Liver (tissue), 9 donors: ENCODE measurements around the gene BEAN1. TPM values are rescaled to one million over a fixed set of nuclear protein-coding genes. Genes with fewer than 3 reads are reported as not detected.

Experiments
- DNase-seq: peaks from one replicate; pipeline ENCODE4 v3.0.0-alpha.2; 2017; ENCODE audit warnings: low spot score
- H3K27ac ChIP-seq, 2 donors: one replicate each; pipeline ENCODE4 v1.7.0; 2013; ENCODE audit warnings: inconsistent platforms in 2 of 2, low read length in 2 of 2, control low read depth in 1 of 2, low read depth in 1 of 2, mild to moderate bottlenecking in 1 of 2
- H3K27me3 ChIP-seq, 4 donors: one replicate each; pipeline versions ENCODE4 v1.6.1 to v1.7.0; 2013; ENCODE audit warnings: low read length in 3 of 4, inconsistent platforms in 1 of 4, mild to moderate bottlenecking in 1 of 4, moderate library complexity in 1 of 4; ENCODE audit not compliant: control insufficient read depth in 4 of 4, insufficient read depth in 4 of 4
- H3K36me3 ChIP-seq, 4 donors: one replicate each; pipeline versions ENCODE4 v1.6.1 to v1.7.0; 2013; ENCODE audit warnings: low read length in 3 of 4, mild to moderate bottlenecking in 3 of 4, low read depth in 1 of 4, moderate library complexity in 1 of 4; ENCODE audit not compliant: control insufficient read depth in 4 of 4, insufficient read depth in 3 of 4
- H3K4me1 ChIP-seq, 4 donors: one replicate each; pipeline versions ENCODE4 v1.6.1 to v1.7.0; 2013; ENCODE audit warnings: low read length in 3 of 4, mild to moderate bottlenecking in 3 of 4, moderate library complexity in 1 of 4; ENCODE audit not compliant: control insufficient read depth in 4 of 4, insufficient read depth in 4 of 4
- H3K4me3 ChIP-seq, 3 donors: one replicate each; pipeline versions ENCODE4 v1.6.1 to v1.7.0; 2013; ENCODE audit warnings: low read length in 3 of 3, control low read depth in 1 of 3, low read depth in 1 of 3, mild to moderate bottlenecking in 1 of 3
- H3K9ac ChIP-seq, 2 donors: one replicate each; pipeline ENCODE4 v1.7.0; 2013; ENCODE audit warnings: low read length in 2 of 2, mild to moderate bottlenecking in 2 of 2, moderate library complexity in 2 of 2, control low read depth in 1 of 2, low read depth in 1 of 2
- H3K9me3 ChIP-seq, 4 donors: one replicate each; pipeline versions ENCODE4 v1.6.1 to v1.7.0; 2013; ENCODE audit warnings: low read length in 3 of 4; ENCODE audit not compliant: control insufficient read depth in 4 of 4
- CTCF ChIP-seq: fragments of 150-350 bp; IDR thresholded peaks from 2 replicates; pipeline ENCODE4 v1.5.1; 2017; ENCODE audit warnings: improper control_type of control experiment, low read depth, low read length; ENCODE audit not compliant: missing input control
- EGR1 ChIP-seq, 2 donors: IDR thresholded peaks; 2 replicates each; pipeline ENCODE4 v1.6.1; 2016 to 2018; ENCODE audit warnings: antibody characterized with exemption in 2 of 2, low read depth in 2 of 2
- FOXA1 ChIP-seq: IDR thresholded peaks from 2 replicates; pipeline ENCODE4 v1.6.1; 2016; ENCODE audit warnings: antibody characterized with exemption
- FOXA2 ChIP-seq: IDR thresholded peaks from 2 replicates; pipeline ENCODE4 v1.6.1; 2016; ENCODE audit warnings: antibody characterized with exemption
- GABPA ChIP-seq, 2 donors: IDR thresholded peaks in 1 of 2; conservative IDR thresholded peaks in 1 of 2; 2 replicates each; pipeline ENCODE4 v1.6.1; 2016; ENCODE audit warnings: antibody characterized with exemption in 2 of 2, mild to moderate bottlenecking in 1 of 2, moderate library complexity in 1 of 2
- HNF4A ChIP-seq, 2 donors: conservative IDR thresholded peaks; 2 replicates each; pipeline ENCODE4 v1.6.1; 2016; ENCODE audit warnings: antibody characterized with exemption in 2 of 2, mild to moderate bottlenecking in 2 of 2
- HNF4G ChIP-seq: IDR thresholded peaks from 2 replicates; pipeline ENCODE4 v1.6.1; 2016; ENCODE audit warnings: antibody characterized with exemption
- JUND ChIP-seq, 2 donors: IDR thresholded peaks; 2 replicates each; pipeline ENCODE4 v1.6.1; 2016; ENCODE audit warnings: antibody characterized with exemption in 2 of 2
- NR2F2 ChIP-seq: IDR thresholded peaks from 2 replicates; pipeline ENCODE4 v1.6.1; 2016; ENCODE audit warnings: antibody characterized with exemption
- RAD21 ChIP-seq, 2 donors: IDR thresholded peaks; 2 replicates each; pipeline ENCODE4 v1.6.1; 2016; ENCODE audit warnings: antibody characterized with exemption in 2 of 2, mild to moderate bottlenecking in 2 of 2
- REST ChIP-seq: IDR thresholded peaks from 2 replicates; pipeline ENCODE4 v1.6.1; 2016; ENCODE audit warnings: antibody characterized with exemption, mild to moderate bottlenecking
- RXRA ChIP-seq, 2 donors: IDR thresholded peaks; 2 replicates each; pipeline ENCODE4 v1.6.1; 2017 to 2018; ENCODE audit warnings: antibody characterized with exemption in 2 of 2, mild to moderate bottlenecking in 1 of 2
- SP1 ChIP-seq: IDR thresholded peaks from 2 replicates; pipeline ENCODE4 v1.6.1; 2018; ENCODE audit warnings: antibody characterized with exemption, mild to moderate bottlenecking
- TAF1 ChIP-seq: conservative IDR thresholded peaks from 2 replicates; pipeline ENCODE4 v1.6.1; 2016; ENCODE audit warnings: antibody characterized with exemption, mild to moderate bottlenecking
- YY1 ChIP-seq: IDR thresholded peaks from 2 replicates; pipeline ENCODE4 v1.6.1; 2016; ENCODE audit warnings: antibody characterized with exemption, mild to moderate bottlenecking
- ZBTB33 ChIP-seq: IDR thresholded peaks from 2 replicates; pipeline ENCODE4 v1.6.1; 2016; ENCODE audit warnings: antibody characterized with exemption
- WGBS: extraction: QIAGEN DNeasy Blood & Tissue Kit; methylation state at CpG from one replicate; pipeline ENCODE4 v1.1.7; 2013; 5-methylcytosine and 5-hydroxymethylcytosine counted together
- polyA plus RNA-seq, 2 donors: library from polyadenylated mRNA; stranded (reverse) in 1 of 2; unstranded in 1 of 2; fragments of 200-250 nt in 1 of 2; fragments of >200 nt in 1 of 2; fragmentation: Nextera tagmentation in 1 of 2; extraction: Ambion mirVana in 1 of 2; gene quantifications; one replicate each; pipeline versions ENCODE4 v1.2.1 to v1.2.3, GENCODE V29; 2013 to 2015
- total RNA-seq, 2 donors: library from RNA; depleted of rRNA; stranded (reverse); fragments of >200 nt; gene quantifications; one replicate each; pipeline ENCODE4 v1.2.3, GENCODE V29; 2014
- TF ChIP-seq, protein P1 (sequence below): IDR thresholded peaks from 2 replicates; pipeline ENCODE4 v1.6.1; 2016; ENCODE audit warnings: antibody characterized with exemption
- TF ChIP-seq, protein P2 (sequence below): IDR thresholded peaks from 2 replicates; pipeline ENCODE4 v1.6.1; 2016; ENCODE audit warnings: antibody characterized with exemption
- donor health status: healthy.
- donor health status: healthy.
- donor health status: healthy.
- donor health status: healthy.
- donor health status: healthy.

The BEAN1 gene
- total and polyA plus RNA-seq, 4 donors = 0.22 to 0.99 (median 0.25) TPM; not detected in 1

DNA sequence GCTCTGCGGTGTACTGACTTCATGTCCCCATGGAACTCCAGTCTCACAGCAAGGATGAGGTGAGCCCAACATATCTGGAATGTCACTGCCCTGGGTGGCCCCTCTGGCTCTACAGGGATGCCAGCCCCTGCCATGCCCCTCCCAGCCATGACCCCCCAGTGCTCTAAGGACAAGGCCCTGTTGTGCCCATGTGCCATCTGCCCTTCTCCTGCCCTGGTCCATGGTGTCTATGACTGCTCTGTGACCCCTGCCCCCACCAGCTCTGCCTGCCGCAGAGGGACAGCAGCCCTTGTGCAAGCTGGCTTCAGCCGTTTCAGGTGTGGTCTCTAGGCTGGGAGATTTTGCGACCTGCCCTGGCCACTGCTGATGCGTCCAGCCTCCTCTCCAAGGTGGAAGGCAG is 82.5 kb downstream of the BEAN1 start:
- Histone ChIP-seq H3K27me3 (no peaks in the 10 kb centered on the region), H3K9me3 (no peaks in the 10 kb centered on the region), H3K4me3 (no peak overlapping the region), H3K36me3 (no peaks in the 10 kb centered on the region), H3K9ac (no peak overlapping the region), H3K27ac (peak overlapping the region in 1 of 2 donors; percentile 44), H3K4me1 (peaks cover 20 to 49% (median 38%) of the 10 kb centered on the region in 4 donors)
- DNase-seq = no peak
- WGBS = 75% methylated on average over 5 of the region's 5 CpGs
- TF ChIP-seq REST = no peak
- peak in 1 of 2 donors; percentile 39 for TF ChIP-seq HNF4A (conservative IDR thresholded peaks at IDR 0.05)
- TF ChIP-seq RXRA (IDR thresholded peaks at IDR 0.05) = peak; percentile 47 to 66

- H3K36me3 ChIP-seq = no peaks in the 10 kb centered on the region
Observed at GRCh38 chr16:66510298-66510697, 83.2 kb downstream of the BEAN1 start.

More at GRCh38 chr16:66510298-66510697, 83.2 kb downstream of the BEAN1 start:
- TF ChIP-seq HNF4G (no peak), EGR1 (IDR thresholded peaks at IDR 0.05; ENCODE audit: low read depth in 2 of 2) (no peak), RXRA (IDR thresholded peaks at IDR 0.05) (no peak), SP1 (no peak), RAD21 (IDR thresholded peaks at IDR 0.05) (no peak), ZBTB33 (no peak), REST (no peak), YY1 (no peak), FOXA1 (no peak), NR2F2 (no peak), CTCF (no peak), TAF1 (no peak), JUND (IDR thresholded peaks at IDR 0.05) (no peak), HNF4A (conservative IDR thresholded peaks at IDR 0.05) (no peak), FOXA2 (no peak), GABPA (IDR thresholded peaks at IDR 0.05 in 1 of 2, conservative IDR thresholded peaks at IDR 0.05 in 1 of 2) (no peak)
- TF ChIP-seq, protein P1, sequence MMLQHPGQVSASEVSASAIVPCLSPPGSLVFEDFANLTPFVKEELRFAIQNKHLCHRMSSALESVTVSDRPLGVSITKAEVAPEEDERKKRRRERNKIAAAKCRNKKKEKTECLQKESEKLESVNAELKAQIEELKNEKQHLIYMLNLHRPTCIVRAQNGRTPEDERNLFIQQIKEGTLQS = no peak
- TF ChIP-seq, protein P2, sequence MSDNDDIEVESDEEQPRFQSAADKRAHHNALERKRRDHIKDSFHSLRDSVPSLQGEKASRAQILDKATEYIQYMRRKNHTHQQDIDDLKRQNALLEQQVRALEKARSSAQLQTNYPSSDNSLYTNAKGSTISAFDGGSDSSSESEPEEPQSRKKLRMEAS = no peak
- Histone ChIP-seq H3K4me3 (no peak overlapping the region), H3K4me1 (peaks cover 21 to 52% (median 41%) of the 10 kb centered on the region in 4 donors), H3K9ac (no peak overlapping the region), H3K9me3 (no peaks in the 10 kb centered on the region), H3K27me3 (no peaks in the 10 kb centered on the region), H3K27ac (peak overlapping the region; percentile 19 to 85)
- WGBS = 90% methylated on average over 5 of the region's 5 CpGs
- DNase-seq = no peak
